Cardiac fibroblast (primary cell): ENCODE measurements around the gene ERBIN.

ENCODE experiments used
- DNase-seq, 2 donors: peaks; one replicate each; pipeline versions ENCODE4 v3.0.0 to v3.0.0-alpha.2; 2010; ENCODE audit warnings: low read depth in 2 of 2
- H3K4me3 ChIP-seq, 2 donors: replicated peaks in 1 of 2; 1 replicate in 1 of 2; 2 replicates in 1 of 2; pipeline ENCODE4 v1.5.1; 2011; ENCODE audit warnings: low read depth in 2 of 2, low read length in 2 of 2, mild to moderate bottlenecking in 2 of 2, moderate library complexity in 1 of 2
- TF ChIP-seq, protein P1 (sequence below): IDR thresholded peaks from one replicate; pipeline ENCODE4 v1.5.1; 2011; ENCODE audit warnings: low read depth, mild to moderate bottlenecking, low read length, inconsistent platforms

Gene ERBIN

DNA sequence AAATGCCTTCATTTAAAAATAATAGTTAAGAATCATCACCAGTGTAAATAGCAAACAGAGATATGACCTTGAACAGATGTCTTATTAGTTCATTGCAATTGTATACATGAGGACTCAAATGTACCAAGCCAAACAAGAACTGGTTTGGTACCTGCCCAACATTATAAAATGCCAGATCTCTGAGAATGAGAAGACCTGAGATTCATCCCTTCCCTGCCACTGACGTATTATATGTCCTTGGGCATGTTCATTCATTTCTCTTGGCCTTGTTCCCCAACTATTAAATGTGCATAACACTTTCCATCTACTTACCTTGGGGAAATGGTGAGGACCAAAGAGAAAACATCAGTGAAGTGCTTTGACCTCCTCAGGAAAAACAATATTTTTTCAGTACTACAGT lies 33.6 kb upstream of the ERBIN start:
- TF ChIP-seq, protein P1, sequence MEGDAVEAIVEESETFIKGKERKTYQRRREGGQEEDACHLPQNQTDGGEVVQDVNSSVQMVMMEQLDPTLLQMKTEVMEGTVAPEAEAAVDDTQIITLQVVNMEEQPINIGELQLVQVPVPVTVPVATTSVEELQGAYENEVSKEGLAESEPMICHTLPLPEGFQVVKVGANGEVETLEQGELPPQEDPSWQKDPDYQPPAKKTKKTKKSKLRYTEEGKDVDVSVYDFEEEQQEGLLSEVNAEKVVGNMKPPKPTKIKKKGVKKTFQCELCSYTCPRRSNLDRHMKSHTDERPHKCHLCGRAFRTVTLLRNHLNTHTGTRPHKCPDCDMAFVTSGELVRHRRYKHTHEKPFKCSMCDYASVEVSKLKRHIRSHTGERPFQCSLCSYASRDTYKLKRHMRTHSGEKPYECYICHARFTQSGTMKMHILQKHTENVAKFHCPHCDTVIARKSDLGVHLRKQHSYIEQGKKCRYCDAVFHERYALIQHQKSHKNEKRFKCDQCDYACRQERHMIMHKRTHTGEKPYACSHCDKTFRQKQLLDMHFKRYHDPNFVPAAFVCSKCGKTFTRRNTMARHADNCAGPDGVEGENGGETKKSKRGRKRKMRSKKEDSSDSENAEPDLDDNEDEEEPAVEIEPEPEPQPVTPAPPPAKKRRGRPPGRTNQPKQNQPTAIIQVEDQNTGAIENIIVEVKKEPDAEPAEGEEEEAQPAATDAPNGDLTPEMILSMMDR: no peak
- no peak for DNase-seq
- H3K4me3 ChIP-seq: no peak overlapping the region

DNA sequence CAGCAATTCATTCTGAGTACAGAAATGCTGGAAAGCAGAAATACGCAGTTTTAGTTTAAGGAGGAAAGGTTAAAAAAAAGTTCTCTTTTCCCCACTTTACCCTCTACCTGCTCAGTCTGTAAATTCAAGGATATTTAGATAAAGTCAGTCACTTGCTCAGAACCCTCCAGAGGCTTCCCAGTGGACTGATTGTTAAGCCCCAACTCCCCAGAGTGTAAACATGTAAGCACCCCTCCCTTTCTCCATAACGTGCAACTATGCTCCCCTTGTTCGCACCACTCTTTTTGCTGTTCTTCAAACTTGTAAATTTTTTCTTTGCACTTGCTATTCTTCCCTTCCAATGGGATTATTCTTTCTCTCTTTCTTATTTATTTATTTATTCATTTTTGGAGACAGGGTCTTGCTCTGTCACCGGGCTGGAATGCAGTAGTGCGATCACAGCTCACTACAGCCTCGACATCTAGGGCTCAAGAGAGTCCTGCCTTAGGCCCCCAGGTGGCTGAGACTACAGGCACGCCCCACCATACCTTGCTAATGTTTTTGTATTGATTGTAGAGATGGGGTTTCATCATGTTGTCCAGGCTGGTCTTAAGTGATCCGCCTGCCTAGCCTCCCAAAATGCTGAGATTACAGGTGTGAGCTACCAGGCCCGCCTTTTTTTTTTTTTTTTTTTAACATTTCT lies 32.5 kb upstream of the ERBIN start:
- TF ChIP-seq, protein P1: no peak
- DNase-seq: no peak

DNA sequence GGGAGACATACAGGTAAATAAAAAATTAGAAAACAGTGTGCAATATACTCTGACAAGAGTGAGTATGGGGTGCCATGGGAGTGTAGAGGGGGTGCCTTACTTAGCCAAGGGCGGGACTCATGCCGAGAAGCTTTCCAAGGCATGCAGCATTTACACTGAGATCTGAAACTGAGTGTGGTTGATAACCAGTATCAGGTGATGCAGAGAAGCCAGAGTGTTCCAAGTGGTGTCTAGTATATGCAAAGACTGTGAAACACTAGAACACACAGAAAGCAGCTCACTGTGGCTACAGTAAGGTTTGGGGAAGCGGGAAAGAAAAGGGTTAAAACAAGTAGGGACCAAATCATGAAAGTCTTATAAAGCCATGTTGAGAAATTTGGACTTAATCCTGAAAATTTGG lies 30.5 kb upstream of the ERBIN start:
- no peak overlapping the region for H3K4me3 ChIP-seq
- TF ChIP-seq, protein P1: no peak
- DNase-seq: no peak

More for the DNA sequence above, 32.5 kb upstream of the ERBIN start:
- no peak overlapping the region for H3K4me3 ChIP-seq

DNA sequence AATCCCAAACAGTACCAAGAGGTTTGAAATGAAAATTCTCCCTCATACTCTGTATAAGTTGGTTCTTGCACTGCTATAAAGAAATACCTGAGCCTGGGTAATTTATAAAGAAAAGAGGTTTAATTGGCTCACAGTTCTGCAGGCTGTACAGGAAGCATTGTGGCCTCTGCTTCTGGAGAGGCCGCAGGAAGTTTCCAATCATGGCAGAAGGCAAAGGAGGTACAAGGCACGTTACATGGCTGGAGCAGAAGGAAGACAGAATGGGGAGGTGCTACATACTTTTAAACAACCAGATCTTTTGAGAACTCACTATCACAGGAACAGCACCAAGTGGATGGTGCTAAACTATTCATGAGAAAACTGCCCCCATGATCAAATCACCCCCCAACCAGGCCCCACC lies 25.6 kb upstream of the ERBIN start:
- no peak overlapping the region for H3K4me3 ChIP-seq
- TF ChIP-seq, protein P1: no peak
- DNase-seq: no peak

DNA sequence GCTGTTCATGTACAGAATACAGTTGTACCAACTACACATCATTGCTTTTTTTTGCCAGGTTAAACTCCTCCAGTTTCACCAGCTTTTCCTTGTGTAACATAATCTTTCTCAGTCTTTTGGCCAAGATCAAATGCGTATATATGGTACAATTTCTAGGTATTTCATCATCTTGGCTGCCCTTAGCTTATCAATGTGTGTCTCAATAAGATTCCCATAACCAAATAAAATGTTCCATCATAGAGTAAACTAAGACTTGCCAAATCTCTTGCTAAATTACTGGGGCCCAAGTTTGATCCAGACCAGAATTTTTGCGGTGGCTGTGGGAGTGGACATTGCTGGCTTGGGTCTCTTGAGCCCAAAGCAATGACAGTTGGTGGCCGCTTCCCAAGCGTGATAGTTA lies 24.3 kb upstream of the ERBIN start:
- no peak overlapping the region for H3K4me3 ChIP-seq
- no peak for DNase-seq
- TF ChIP-seq, protein P1: no peak

DNA sequence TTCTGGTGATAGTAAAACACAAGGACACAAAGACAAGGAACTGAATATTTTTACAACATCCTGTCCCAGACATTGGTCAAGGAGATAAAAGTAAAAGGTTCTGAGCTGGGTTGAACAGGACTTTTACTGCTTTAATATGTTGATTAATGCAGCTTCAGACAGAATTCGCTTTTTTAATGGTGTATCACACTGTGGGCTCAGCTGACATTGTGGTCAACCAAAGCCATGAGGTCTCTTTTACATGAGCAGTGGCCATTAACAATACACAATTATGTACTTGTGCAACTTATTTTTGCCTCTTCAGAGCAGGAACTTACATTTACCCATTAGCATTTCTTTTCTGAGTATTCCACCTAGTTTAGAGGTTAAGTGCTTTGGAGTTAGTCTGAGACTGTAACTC lies 22.8 kb upstream of the ERBIN start:
- TF ChIP-seq, protein P1: no peak
- no peak for DNase-seq
- no peak overlapping the region for H3K4me3 ChIP-seq

DNA sequence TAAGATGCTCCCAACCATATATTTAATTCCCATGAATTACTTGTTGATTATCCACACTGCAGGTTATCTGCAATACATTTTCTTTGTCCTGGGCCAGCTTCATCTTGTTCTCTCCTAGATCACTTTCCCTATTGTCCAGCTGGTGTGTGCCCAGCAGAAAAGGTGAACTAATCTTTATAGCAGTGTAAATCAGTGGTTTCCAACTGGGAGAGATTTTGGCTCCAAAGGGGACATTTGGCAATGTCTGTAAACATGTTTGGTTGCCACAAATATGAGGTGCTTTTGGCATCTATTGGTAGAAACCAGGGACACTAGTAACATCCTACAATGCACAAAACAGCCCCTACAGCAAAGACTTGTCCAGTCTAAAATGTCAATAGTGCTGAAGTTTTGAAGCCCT lies 20.1 kb upstream of the ERBIN start:
- TF ChIP-seq, protein P1: no peak
- H3K4me3 ChIP-seq: no peak overlapping the region
- no peak for DNase-seq
